ENCODE data around the gene EPB41L4B.

Gene EPB41L4B

GRCh38 chr9:109206670-109207069, 114.2 kb downstream of the EPB41L4B start:
- no peak overlapping the region for H3K4me3 ChIP-seq (ENCODE audit: low read depth, low read length)
- TF ChIP-seq, protein P1, sequence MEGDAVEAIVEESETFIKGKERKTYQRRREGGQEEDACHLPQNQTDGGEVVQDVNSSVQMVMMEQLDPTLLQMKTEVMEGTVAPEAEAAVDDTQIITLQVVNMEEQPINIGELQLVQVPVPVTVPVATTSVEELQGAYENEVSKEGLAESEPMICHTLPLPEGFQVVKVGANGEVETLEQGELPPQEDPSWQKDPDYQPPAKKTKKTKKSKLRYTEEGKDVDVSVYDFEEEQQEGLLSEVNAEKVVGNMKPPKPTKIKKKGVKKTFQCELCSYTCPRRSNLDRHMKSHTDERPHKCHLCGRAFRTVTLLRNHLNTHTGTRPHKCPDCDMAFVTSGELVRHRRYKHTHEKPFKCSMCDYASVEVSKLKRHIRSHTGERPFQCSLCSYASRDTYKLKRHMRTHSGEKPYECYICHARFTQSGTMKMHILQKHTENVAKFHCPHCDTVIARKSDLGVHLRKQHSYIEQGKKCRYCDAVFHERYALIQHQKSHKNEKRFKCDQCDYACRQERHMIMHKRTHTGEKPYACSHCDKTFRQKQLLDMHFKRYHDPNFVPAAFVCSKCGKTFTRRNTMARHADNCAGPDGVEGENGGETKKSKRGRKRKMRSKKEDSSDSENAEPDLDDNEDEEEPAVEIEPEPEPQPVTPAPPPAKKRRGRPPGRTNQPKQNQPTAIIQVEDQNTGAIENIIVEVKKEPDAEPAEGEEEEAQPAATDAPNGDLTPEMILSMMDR (IDR thresholded peaks at IDR 0.05; ENCODE audit: borderline replicate concordance, insufficient read depth, low read depth, low read length): peak; percentile 20; the same call in 1 of the 2 replicates

DNA sequence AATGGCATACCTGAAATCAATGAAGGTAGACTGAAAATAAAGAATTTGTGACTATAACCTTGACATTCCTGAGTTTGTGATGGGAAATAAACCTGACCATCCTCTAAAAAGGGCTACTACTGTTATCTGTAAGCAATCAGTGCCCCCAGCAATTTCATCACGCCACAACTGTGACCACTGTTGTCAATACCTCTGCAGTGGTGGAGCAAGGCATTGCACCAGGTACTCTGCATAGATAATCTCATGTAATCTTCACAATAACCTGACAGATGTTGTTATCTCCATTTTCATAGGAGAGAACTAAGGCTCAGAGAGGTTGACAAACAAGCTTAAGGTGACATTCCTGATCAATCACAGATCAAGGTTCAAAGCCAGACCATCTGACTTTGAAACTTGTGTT, 115.3 kb downstream of the EPB41L4B start:
- no peak overlapping the region for H3K4me3 ChIP-seq (ENCODE audit: low read depth, low read length)
- TF ChIP-seq, protein P1 (IDR thresholded peaks at IDR 0.05; ENCODE audit: borderline replicate concordance, insufficient read depth, low read depth, low read length): no peak

DNA sequence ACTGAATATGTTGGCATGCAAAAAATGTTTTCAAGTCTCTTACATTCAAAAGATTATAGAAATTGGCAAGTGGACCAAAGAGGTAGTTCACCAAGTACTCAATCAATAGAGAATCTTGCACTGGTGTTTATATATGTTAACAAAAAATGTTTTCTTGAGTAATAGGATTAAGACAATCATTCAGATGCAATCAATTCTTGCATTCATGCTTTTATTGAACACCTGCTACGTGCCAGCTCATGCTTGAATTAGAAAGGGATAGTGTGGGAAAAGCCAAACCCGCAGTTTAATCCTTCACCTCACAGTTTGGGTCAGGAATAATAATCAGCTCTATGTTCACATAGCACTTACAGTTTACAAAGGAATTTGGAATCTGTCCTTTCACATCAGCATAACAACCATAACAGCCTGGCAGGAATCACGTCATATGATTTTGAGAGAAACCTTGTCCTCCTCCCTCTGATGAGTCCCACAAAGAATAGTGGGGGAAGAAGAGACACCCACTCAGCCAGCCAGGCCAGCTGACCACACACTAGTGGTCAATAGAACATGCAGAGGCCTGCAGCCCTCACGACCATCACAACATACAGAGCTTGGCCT, 117.0 kb downstream of the EPB41L4B start:
- H3K4me3 ChIP-seq (ENCODE audit: low read depth, low read length): no peak overlapping the region

GRCh38 chr9:109199676-109200075, 121.2 kb downstream of the EPB41L4B start:
- H3K4me3 ChIP-seq (ENCODE audit: low read depth, low read length): no peak overlapping the region
- TF ChIP-seq, protein P1 (IDR thresholded peaks at IDR 0.05; ENCODE audit: borderline replicate concordance, insufficient read depth, low read depth, low read length): no peak

More for the DNA sequence above, 117.0 kb downstream of the EPB41L4B start:
- TF ChIP-seq, protein P1 (IDR thresholded peaks at IDR 0.05; ENCODE audit: borderline replicate concordance, insufficient read depth, low read depth, low read length): no peak

DNA sequence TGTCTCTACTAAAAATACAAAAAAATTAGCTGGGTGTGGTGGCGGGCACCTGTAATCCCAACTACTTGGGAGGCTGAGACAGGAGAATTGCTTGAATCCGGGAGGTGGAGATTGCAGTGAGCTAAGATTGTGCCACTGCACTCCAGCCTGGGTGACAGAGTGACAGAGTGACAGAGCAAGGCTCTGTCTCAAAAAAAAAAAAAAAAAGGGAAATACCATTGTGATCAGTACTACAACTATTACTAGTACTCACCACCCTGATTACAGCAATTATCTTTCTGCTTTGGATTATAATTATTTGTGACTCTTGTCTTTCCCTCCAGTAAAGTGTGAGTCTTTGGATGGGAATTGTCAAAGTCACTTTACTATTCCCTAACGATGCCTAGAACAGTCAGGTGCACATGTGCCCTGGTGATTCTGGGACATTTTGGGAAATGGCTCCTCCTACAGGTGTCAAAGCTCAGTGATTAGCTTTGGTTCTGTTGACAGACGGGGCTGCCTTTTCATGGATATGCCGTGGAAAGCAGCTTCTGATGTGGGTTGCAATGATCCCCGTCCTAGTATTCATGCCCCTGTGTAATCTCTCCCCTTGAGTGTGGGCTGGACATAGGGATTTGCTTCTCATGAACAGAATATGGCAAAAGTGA, 122.0 kb downstream of the EPB41L4B start:
- TF ChIP-seq, protein P1 (IDR thresholded peaks at IDR 0.05; ENCODE audit: borderline replicate concordance, insufficient read depth, low read depth, low read length): peak; percentile 36; the same call in 1 of the 2 replicates

DNA sequence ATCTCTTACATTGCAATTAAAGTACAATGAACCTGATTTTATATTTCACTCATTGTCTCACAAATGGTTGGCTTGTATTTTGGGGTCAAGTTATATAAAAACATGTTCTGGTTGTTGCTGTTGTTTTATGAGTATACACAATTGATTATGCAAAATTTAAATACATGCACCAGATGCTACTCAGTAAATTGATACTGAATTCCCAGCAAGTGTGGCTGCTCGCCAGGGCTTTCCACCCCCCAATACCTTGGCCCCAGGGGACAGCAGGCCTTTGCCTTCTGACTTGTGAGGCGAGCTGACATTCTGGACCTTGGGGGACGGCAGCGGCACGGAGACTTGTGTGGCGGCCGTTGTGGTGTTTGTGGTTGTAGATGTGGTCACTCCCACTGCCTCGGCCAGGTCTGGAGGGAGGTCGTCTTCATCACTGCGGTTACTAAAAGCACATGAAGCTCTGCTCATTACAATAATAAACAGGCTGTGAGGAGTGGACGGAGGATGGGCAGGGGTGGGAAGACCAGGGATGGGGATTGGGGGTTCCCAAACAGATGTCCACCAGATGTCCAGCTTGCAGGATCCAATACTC, 126.8 kb downstream of the EPB41L4B start:
- no peak overlapping the region for H3K4me3 ChIP-seq (ENCODE audit: low read depth, low read length)
- TF ChIP-seq, protein P1 (IDR thresholded peaks at IDR 0.05; ENCODE audit: borderline replicate concordance, insufficient read depth, low read depth, low read length): no peak

More for the DNA sequence above, 122.0 kb downstream of the EPB41L4B start:
- no peak overlapping the region for H3K4me3 ChIP-seq (ENCODE audit: low read depth, low read length)

All from GM12875 (cell line).